ENCODE results near the gene NDUFAF7.

GRCh38 chr2:37205689-37206341 lies 25.6 kb upstream of the NDUFAF7 start:
- TF ChIP-seq GATA2 (IDR thresholded peaks at IDR 0.05; ENCODE audit: low read depth, low read length) (no peak), GATA3 (IDR thresholded peaks at IDR 0.05; ENCODE audit: low read depth, low read length) (no peak)
